ENCODE measurements around the gene CARS2. TPM values are rescaled to one million over a fixed set of nuclear protein-coding genes. Genes with fewer than 3 reads are reported as not detected.
A peak's percentile ranks its signal among the peaks of the same experiment; 100 is the strongest.

The CARS2 gene
- polyA plus RNA-seq, 2 of the 4 experiments (the other 2 are of a cell fraction) = 31.5 to 41.4 TPM

- DNase-seq (ENCODE audit: low read depth in 1 of 2, low spot score in 1 of 2) (no peak), ATAC-seq (no peak), FAIRE-seq (no peak)
- WGBS (ENCODE audit: missing lambda C conversion rate) = 95% methylated on average over 14 of the region's 19 CpGs
- H3K9me3 ChIP-seq = no peaks in the 10 kb centered on the region
- H3K4me3 ChIP-seq = no peak overlapping the region
- POLR2A ChIA-PET = no interaction called here
- TF ChIP-seq JUNB (IDR thresholded peaks at IDR 0.05) = no peak
- no peak for TF ChIP-seq EP300 (IDR thresholded peaks at IDR 0.05)
- no peak for TF ChIP-seq CBX8 (IDR thresholded peaks at IDR 0.05)
- no peak for TF ChIP-seq SMC3 (IDR thresholded peaks at IDR 0.05)
- TF ChIP-seq JUN (IDR thresholded peaks at IDR 0.05) = no peak
- no peak for TF ChIP-seq NR3C1 (IDR thresholded peaks at IDR 0.05)
- TF ChIP-seq ZFP36 (IDR thresholded peaks at IDR 0.05; ENCODE audit: borderline replicate concordance, partially characterized antibody) = no peak
- TF ChIP-seq KDM1A (IDR thresholded peaks at IDR 0.05; ENCODE audit: low read depth) = no peak
- TF ChIP-seq SREBF2 (IDR thresholded peaks at IDR 0.05) = no peak
- no peak for TF ChIP-seq BCL3 (IDR thresholded peaks at IDR 0.05)
- TF ChIP-seq POLR2A (IDR thresholded peaks at IDR 0.05; ENCODE audit: low read length) = no peak
- TF ChIP-seq CTCF (IDR thresholded peaks at IDR 0.05) = no peak
- no peak for TF ChIP-seq PBX3 (IDR thresholded peaks at IDR 0.05)
- TF ChIP-seq ELK1 (IDR thresholded peaks at IDR 0.05; ENCODE audit: low read depth, low read length) = no peak
- no peak for TF ChIP-seq EHF (CRISPR knock-in tag; IDR thresholded peaks at IDR 0.05)
- no peak for TF ChIP-seq TFCP2L1 (CRISPR knock-in tag; IDR thresholded peaks at IDR 0.05)
- no peak overlapping the region for H3K4me2 ChIP-seq
- peaks cover 5% of the 10 kb centered on the region; the same call in 1 of the 3 replicates for H3K4me1 ChIP-seq
- CTCF ChIA-PET = no interaction called here
- no peak overlapping the region for H3K27ac ChIP-seq
These were observed 70.4 kb downstream of the CARS2 start for GRCh38 chr13:110635405-110636002.

- DNase-seq (ENCODE audit: low read depth in 1 of 2, low spot score in 1 of 2) = peak; percentile 26
- TF ChIP-seq ATOH8 (CRISPR knock-in tag; IDR thresholded peaks at IDR 0.05; ENCODE audit: low read depth) = no peak
- TF ChIP-seq USF2 (IDR thresholded peaks at IDR 0.05) = no peak
- TF ChIP-seq CTCF (IDR thresholded peaks at IDR 0.05) = no peak
- TF ChIP-seq FOXS1 (CRISPR knock-in tag; IDR thresholded peaks at IDR 0.05) = no peak
- TF ChIP-seq HES2 (IDR thresholded peaks at IDR 0.05) = no peak
- TF ChIP-seq MAZ (IDR thresholded peaks at IDR 0.05; ENCODE audit: borderline replicate concordance, low read depth, low read length) = no peak
- TF ChIP-seq ZSCAN20 (CRISPR knock-in tag; IDR thresholded peaks at IDR 0.05) = no peak
- peak; percentile 49 for TF ChIP-seq MAX (IDR thresholded peaks at IDR 0.05)
- TF ChIP-seq FOSL2 (IDR thresholded peaks at IDR 0.05) = no peak
- TF ChIP-seq FOSL2 (CRISPR knock-in tag; IDR thresholded peaks at IDR 0.05) = peak; percentile 45
- no peak for TF ChIP-seq MAFK (IDR thresholded peaks at IDR 0.05; ENCODE audit: partially characterized antibody)
- no peak for TF ChIP-seq GATA3 (IDR thresholded peaks at IDR 0.05; ENCODE audit: borderline replicate concordance)
- TF ChIP-seq RARB (CRISPR knock-in tag; IDR thresholded peaks at IDR 0.05) = no peak
- no peak for TF ChIP-seq HEYL (CRISPR knock-in tag; IDR thresholded peaks at IDR 0.05)
- no peak for TF ChIP-seq RAD21 (conservative IDR thresholded peaks at IDR 0.05 in 1 of 2, IDR thresholded peaks at IDR 0.05 in 1 of 2)
- no peak for TF ChIP-seq EP300 (IDR thresholded peaks at IDR 0.05)
- no peak for TF ChIP-seq CEBPB (IDR thresholded peaks at IDR 0.05)
These were observed 71.4 kb downstream of the CARS2 start for GRCh38 chr13:110634558-110634957.

More at GRCh38 chr13:110634558-110634957, 71.4 kb downstream of the CARS2 start:
- ChIA-PET CTCF (no interaction called here), POLR2A (no interaction called here)
- ATAC-seq = peak; percentile 74 to 76; a peak in 5 of 6 replicates
- Histone ChIP-seq H3K9me3 (no peaks in the 10 kb centered on the region), H3K4me1 (peaks cover 5% of the 10 kb centered on the region; the same call in 1 of the 3 replicates), H3K4me3 (no peak overlapping the region), H3K4me2 (no peak overlapping the region), H3K27ac (0 out of 6 replicates have a peak overlapping the region, but pooled peaks of 1 of the 2 experiments have one; percentile 45)
- 71% methylated on average over 7 of the region's 19 CpGs for WGBS (ENCODE audit: missing lambda C conversion rate)
- no peak for FAIRE-seq
